PC-3 (cell line): ENCODE measurements around the gene DGKD. TPM values are rescaled to one million over a fixed set of nuclear protein-coding genes. Genes with fewer than 3 reads are reported as not detected.

Source experiments
- ATAC-seq: fragments of 200-7000 bp; cut with Tn5 transposase; 2 replicates; pipeline ENCODE4 v1.9.1; 2020; ENCODE audit warnings: mild to moderate bottlenecking, moderate library complexity
- BruUV-seq: library from RNA; stranded (reverse); fragments of 400-500 nt; replicated peaks from 2 replicates; lab custom pipeline; 2021; lab: Mats Ljungman, UMichigan
- CTCF ChIA-PET: fragments of 300-600 bp; sonication (Branson Sonifier 250); formaldehyde crosslinking; loops from one replicate; lab custom pipeline; 2022; ENCODE audit warnings: antibody characterized with exemption; lab: Charles Lee
- POLR2A ChIA-PET: fragments of 300-600 bp; sonication (Branson Sonifier 250); formaldehyde crosslinking; loops from one replicate; lab custom pipeline; 2022; ENCODE audit warnings: antibody characterized with exemption; ENCODE audit not compliant: unreplicated experiment; lab: Charles Lee
- DNase-seq: peaks from one replicate; pipeline ENCODE4 v3.0.0-alpha.2; 2015
- H2AFZ ChIP-seq: fragments of 300-600 bp; sonication (generic); 2 replicates; pipeline ENCODE4 v1.6.0; 2016; ENCODE audit warnings: antibody characterized with exemption, low read length
- H3F3A ChIP-seq: fragments of 300-600 bp; sonication (generic); one replicate; pipeline ENCODE4 v1.6.0; 2017; ENCODE audit warnings: antibody characterized with exemption, low read length, control low read depth, mild to moderate bottlenecking; ENCODE audit not compliant: unreplicated experiment
- H3K27ac ChIP-seq: fragments of 300-600 bp; sonication (generic); 2 replicates; pipeline ENCODE4 v1.5.1; 2016; ENCODE audit warnings: mild to moderate bottlenecking, low read length
- H3K27me3 ChIP-seq: fragments of 300-600 bp; sonication (generic); 2 replicates; pipeline ENCODE4 v1.6.1; 2016; ENCODE audit warnings: low read length, mixed read lengths
- H3K36me3 ChIP-seq: fragments of 300-600 bp; sonication (generic); 2 replicates; pipeline ENCODE4 v1.6.1; 2016; ENCODE audit warnings: low read depth, mixed run types, low read length, mixed read lengths
- H3K4me1 ChIP-seq: fragments of 300-600 bp; sonication (generic); 2 replicates; pipeline ENCODE4 v1.5.1; 2016; ENCODE audit warnings: low read length; ENCODE audit not compliant: insufficient read depth
- H3K4me2 ChIP-seq: fragments of 300-600 bp; sonication (generic); 2 replicates; pipeline ENCODE4 v1.6.0; 2016; ENCODE audit warnings: low read length
- H3K4me3 ChIP-seq: fragments of 300-600 bp; sonication (generic); 2 replicates; pipeline ENCODE4 v1.5.1; 2016; ENCODE audit warnings: mild to moderate bottlenecking, low read length, mixed read lengths
- H3K79me2 ChIP-seq: fragments of 300-600 bp; sonication (generic); 2 replicates; pipeline ENCODE4 v1.6.1; 2017; ENCODE audit warnings: low read length, mixed read lengths
- H3K9ac ChIP-seq: fragments of 300-600 bp; sonication (generic); 2 replicates; pipeline ENCODE4 v1.6.0; 2016; ENCODE audit warnings: mild to moderate bottlenecking, low read length
- H3K9me2 ChIP-seq: fragments of 300-600 bp; sonication (generic); replicated peaks from 2 replicates; pipeline ENCODE4 v1.6.1; 2016; ENCODE audit warnings: mixed run types, low read length, mixed read lengths
- H3K9me3 ChIP-seq: fragments of 300-600 bp; sonication (generic); 2 replicates; pipeline ENCODE4 v1.6.1; 2016; ENCODE audit warnings: low read length, mixed read lengths
- H4K20me1 ChIP-seq: fragments of 300-600 bp; sonication (generic); 2 replicates; pipeline ENCODE4 v1.6.1; 2016; ENCODE audit warnings: low read length, mixed read lengths
- EZH2 ChIP-seq: fragments of 300-600 bp; sonication (generic); IDR thresholded peaks from one replicate; pipeline ENCODE4 v1.6.1; 2017; ENCODE audit warnings: antibody characterized with exemption, mild to moderate bottlenecking, low read length; ENCODE audit not compliant: unreplicated experiment
- EZH2phosphoT487 ChIP-seq: fragments of 300-600 bp; sonication (generic); IDR thresholded peaks from 2 replicates; pipeline ENCODE4 v1.6.1; 2018; ENCODE audit warnings: mild to moderate bottlenecking, antibody characterized with exemption, low read length, borderline replicate concordance
- intact Hi-C: fragments of 100-400 bp; cut with micrococcal nuclease; formaldehyde crosslinking; loops from 2 replicates; pipeline ENCODE4 v1.9.0; 2023
- total RNA-seq: library from RNA; depleted of rRNA; stranded (reverse); fragments of >200 nt; gene quantifications from 2 replicates; pipeline ENCODE4 v1.2.3, GENCODE V29; 2014
- TF ChIP-seq, protein P1 (sequence below): fragments of 300-600 bp; sonication (generic); conservative IDR thresholded peaks from 2 replicates; pipeline ENCODE4 v1.5.1; 2017; ENCODE audit warnings: antibody characterized with exemption, low read depth, mild to moderate bottlenecking, low read length

The DGKD gene
- total RNA-seq, 1 experiment from 2014 or later = 23.3 TPM

DNA sequence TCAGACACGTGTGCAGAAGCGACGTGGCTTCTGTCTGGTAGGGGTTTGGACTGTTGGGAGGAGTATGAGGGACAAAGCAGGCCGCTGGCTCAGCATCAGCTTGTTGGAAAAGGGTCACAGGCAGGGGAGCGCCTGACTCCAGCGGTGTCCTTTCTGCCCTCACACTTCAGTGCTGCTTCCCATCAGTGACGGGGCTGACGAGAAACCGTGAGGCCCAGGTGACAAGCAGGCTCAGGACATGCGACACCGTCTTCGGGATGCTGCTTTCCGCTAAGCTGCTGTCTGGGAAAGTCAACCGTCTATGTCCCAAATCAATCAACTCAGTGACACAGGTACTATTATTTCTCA, 121.7 kb downstream of the DGKD start:
- Histone ChIP-seq H3K4me1 (peaks cover 26% of the 10 kb centered on the region), H3K9me2 (no peaks in the 10 kb centered on the region), H4K20me1 (no peaks in the 10 kb centered on the region), H3K79me2 (no peaks in the 10 kb centered on the region), H3K9ac (no peak overlapping the region), H3K27ac (no peak overlapping the region), H3F3A (no peaks in the 10 kb centered on the region), H3K27me3 (no peaks in the 10 kb centered on the region), H3K4me2 (no peak overlapping the region), H3K9me3 (no peaks in the 10 kb centered on the region), H3K4me3 (no peak overlapping the region), H3K36me3 (no peaks in the 10 kb centered on the region; the same call in 1 of the 2 replicates), H2AFZ (no peak overlapping the region)
- TF ChIP-seq EZH2 = no peak
- TF ChIP-seq, protein P1, sequence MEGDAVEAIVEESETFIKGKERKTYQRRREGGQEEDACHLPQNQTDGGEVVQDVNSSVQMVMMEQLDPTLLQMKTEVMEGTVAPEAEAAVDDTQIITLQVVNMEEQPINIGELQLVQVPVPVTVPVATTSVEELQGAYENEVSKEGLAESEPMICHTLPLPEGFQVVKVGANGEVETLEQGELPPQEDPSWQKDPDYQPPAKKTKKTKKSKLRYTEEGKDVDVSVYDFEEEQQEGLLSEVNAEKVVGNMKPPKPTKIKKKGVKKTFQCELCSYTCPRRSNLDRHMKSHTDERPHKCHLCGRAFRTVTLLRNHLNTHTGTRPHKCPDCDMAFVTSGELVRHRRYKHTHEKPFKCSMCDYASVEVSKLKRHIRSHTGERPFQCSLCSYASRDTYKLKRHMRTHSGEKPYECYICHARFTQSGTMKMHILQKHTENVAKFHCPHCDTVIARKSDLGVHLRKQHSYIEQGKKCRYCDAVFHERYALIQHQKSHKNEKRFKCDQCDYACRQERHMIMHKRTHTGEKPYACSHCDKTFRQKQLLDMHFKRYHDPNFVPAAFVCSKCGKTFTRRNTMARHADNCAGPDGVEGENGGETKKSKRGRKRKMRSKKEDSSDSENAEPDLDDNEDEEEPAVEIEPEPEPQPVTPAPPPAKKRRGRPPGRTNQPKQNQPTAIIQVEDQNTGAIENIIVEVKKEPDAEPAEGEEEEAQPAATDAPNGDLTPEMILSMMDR = no peak
- intact Hi-C loops = no loop called here
- BruUV-seq = no TSS peak
- POLR2A ChIA-PET = no interaction called here
- DNase-seq = no peak
- CTCF ChIA-PET = no interaction called here
- no peak for ATAC-seq

DNA sequence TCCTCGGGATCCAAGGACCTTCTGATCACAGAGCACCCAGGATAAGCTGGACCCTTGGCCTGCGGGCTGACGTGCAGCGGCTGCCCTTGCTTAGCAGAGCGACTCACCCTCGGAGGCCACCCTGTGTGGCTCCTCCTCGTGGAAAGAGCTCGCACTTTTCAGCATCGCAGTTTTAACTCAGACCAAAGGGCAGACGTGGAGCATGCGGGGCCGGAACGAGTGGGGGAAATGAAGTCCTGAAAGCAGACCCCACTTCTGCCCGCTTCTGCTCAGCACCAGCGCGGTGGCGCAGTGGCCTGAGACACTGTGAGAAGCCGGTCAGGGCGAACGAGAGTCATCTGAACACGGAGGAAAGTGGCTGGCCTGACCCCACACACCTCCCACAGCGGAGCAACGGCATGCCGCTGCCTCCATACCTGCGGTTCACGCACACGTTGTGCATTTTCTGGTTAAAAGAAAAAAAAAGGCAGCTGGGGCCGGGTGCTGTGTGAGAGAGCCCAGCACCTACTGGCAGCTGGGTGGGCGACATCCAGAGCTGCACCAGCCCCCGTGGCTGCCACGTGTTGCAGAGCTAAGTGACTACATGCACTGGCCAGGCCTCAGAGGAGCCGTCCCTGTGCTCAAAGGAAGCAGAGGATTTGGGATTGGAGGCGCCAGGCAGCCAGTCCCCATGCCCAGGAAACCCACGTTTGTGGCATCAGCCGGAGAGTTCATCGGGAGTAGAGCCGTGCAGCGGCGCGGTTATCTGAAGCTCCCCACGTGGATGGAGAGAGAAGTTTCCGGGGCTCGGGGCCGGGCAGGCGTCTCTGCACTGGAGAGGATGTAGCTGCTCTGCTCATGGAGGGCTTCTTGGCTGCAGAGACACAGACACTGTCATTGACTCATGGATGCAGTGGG, 122.6 kb downstream of the DGKD start:
- TF ChIP-seq EZH2phosphoT487 = no peak
- TF ChIP-seq, protein P1 = no peak
- no peak for TF ChIP-seq EZH2
- Histone ChIP-seq H3F3A (no peaks in the 10 kb centered on the region), H3K36me3 (no peaks in the 10 kb centered on the region; the same call in 1 of the 2 replicates), H3K27me3 (no peaks in the 10 kb centered on the region), H3K9ac (no peak overlapping the region), H3K4me3 (no peak overlapping the region), H3K79me2 (no peaks in the 10 kb centered on the region), H3K4me2 (no peak overlapping the region), H3K4me1 (peaks cover 35% of the 10 kb centered on the region), H3K9me2 (no peaks in the 10 kb centered on the region), H2AFZ (no peak overlapping the region), H4K20me1 (no peaks in the 10 kb centered on the region), H3K27ac (no peak overlapping the region), H3K9me3 (no peaks in the 10 kb centered on the region)
- no peak for ATAC-seq
- CTCF ChIA-PET = no interaction called here
- no peak for DNase-seq
- POLR2A ChIA-PET = interaction anchor here (0.6 kb wide), 1 partner anchor 210 kb away, joined by 3 read pairs; no protein-coding TSS in a partner anchor
- BruUV-seq = no TSS peak
- intact Hi-C loops = no loop called here
